GM18858 (cell line): ENCODE results near the gene ATP5F1B.

ENCODE experiments used
- ATAC-seq: cut with Tn5 transposase; IDR thresholded peaks from one replicate; pipeline ENCODE4 v1.9.1; 2021; ENCODE audit not compliant: unreplicated experiment

Gene ATP5F1B

GRCh38 chr12:56645717-56646446 lies at the start of gene ATP5F1B:
ATP5F1B (minus strand) TSS chr12:56645984; CDS start chr12:56645963, 21 bp downstream.
- ATAC-seq: peak; percentile 97

- no peak for ATAC-seq
These were observed 48.4 kb upstream of the ATP5F1B start for GRCh38 chr12:56694161-56694560.

DNA sequence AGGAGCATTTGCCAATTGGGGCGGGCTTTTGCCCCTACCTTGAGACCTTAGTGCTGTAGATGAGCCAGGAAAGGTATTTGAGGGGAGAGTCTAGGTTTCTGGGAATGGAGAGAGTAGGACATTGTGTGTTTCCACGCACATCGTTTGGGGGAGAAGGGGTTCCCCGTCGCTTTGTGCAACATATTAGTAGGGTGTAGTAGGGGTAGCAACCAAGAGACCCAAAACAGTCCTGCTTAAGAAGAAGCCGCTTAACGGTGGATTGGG lies 43.0 kb upstream of the ATP5F1B start:
- peak; percentile 3 for ATAC-seq

- ATAC-seq: peak; percentile 56
These were observed 42.5 kb upstream of the ATP5F1B start, which contains the start of gene PTGES3 for GRCh38 chr12:56688129-56688845. PTGES3 (minus strand) TSS chr12:56688284; CDS start chr12:56687999, 285 bp downstream.

- no peak for ATAC-seq
These were observed 41.7 kb upstream of the ATP5F1B start for GRCh38 chr12:56687223-56688128.

GRCh38 chr12:56684745-56685359 lies 39.1 kb upstream of the ATP5F1B start:
- ATAC-seq: no peak

- ATAC-seq: no peak
These were observed 36.5 kb upstream of the ATP5F1B start for GRCh38 chr12:56682323-56682722.

DNA sequence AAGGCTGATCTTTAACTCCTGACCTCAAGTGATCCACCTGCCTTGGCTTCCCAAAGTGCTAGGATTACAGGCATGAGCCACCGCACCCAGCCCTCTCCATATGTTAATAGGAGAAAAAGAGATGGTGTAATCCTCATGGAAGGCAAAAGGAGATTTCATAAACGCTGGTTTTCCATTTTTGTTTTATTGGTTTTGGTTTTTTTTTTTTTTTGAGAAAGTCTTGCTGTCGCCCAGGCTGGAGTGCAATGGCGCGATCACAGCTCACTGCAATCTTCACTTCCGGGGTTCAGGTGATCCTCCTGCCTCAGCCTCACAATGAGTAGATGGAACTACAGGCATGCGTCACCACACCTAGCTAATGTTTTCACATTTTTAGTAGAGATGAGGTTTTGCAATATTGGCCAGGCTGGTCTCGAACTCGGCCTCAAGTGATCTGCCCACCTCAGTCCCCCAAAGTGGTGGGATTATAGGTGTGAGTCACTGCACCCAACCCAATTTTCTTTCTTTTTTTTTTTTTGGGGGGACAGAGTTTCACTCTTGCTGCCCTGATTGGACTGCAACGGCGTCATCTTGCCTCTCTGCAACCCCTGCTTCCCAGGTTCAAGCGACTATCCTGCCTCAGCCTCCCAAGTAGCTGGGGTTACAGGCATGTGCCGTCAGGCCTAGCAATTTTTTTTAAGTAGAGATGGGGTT lies 34.2 kb upstream of the ATP5F1B start:
- no peak for ATAC-seq

- ATAC-seq: no peak
These were observed 33.1 kb upstream of the ATP5F1B start for GRCh38 chr12:56678852-56679251.

DNA sequence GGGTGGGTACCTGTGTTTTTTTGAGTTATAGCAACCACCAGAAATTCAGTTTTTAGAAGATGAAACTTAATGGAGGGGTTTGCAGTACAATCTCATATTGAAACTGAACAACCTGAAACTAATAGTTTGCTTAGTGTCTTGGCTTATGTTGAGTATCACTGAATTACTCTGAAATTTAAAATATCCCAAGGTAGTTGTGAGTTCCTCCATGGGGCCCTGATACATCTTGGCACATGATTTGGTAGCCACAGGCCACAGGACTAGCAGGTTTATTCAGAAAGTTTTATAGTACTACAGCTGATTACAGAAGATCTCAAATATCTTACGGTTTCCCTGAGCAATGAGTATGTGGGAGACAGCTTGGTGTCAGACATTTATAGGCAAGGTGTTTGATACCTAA lies 31.9 kb upstream of the ATP5F1B start:
- ATAC-seq: peak; percentile 49

GRCh38 chr12:56676851-56677580 lies 31.2 kb upstream of the ATP5F1B start:
- ATAC-seq: no peak

GRCh38 chr12:56671608-56672007 lies 25.8 kb upstream of the ATP5F1B start:
- ATAC-seq: no peak

DNA sequence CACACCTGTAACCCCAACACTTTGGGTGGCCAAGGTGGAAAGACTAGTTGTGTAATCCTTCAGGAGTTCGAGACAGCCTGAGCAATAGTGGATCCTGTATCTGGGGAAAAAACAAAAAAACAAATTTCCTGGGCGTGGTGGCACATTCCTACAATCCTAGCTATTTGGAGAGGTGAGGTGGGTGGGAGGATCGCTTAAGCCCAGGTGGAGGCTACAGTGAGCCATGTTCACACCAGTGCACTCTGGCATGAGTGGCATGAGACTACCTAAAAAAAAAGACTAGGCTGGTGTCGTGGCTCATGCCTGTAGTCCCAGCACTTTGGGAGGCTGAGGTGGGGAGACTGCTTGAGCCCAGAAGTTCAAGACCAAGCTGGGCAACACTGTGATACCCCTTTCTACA lies 25.1 kb upstream of the ATP5F1B start:
- ATAC-seq: no peak

- no peak for ATAC-seq
These were observed 22.3 kb upstream of the ATP5F1B start for GRCh38 chr12:56668197-56668457.

DNA sequence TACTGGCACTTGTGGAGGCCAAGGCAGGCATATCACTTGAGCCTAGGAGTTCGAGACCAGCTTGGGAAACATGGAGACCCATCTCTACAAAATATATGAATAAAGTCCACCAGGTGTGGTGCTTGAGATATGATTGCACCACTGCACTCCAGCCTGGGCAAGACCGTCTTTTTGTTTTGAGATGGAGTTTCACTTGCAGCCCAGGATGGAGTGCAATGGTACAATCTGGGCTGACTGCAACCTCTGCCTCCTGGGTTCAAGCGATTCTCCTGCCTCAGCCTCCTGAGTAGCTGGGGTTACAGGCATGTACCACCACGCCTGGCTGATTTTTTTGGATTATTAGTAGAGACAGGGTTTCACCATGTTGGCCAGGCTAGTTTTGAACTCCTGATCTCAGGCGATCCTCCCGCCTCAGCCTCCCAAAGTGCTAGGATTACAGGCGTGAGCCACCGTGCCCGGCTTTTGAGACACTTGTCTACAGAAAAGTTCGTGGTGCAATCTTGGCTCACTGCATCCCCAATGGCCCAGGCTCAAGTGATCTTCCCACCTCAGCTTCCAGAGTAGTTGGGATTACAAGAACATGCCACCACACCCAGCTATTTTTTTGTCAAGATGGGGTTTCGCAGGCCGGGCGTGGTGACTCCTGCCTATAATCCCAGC lies 16.3 kb upstream of the ATP5F1B start:
- no peak for ATAC-seq

GRCh38 chr12:56661560-56661959 lies 15.8 kb upstream of the ATP5F1B start:
- no peak for ATAC-seq

DNA sequence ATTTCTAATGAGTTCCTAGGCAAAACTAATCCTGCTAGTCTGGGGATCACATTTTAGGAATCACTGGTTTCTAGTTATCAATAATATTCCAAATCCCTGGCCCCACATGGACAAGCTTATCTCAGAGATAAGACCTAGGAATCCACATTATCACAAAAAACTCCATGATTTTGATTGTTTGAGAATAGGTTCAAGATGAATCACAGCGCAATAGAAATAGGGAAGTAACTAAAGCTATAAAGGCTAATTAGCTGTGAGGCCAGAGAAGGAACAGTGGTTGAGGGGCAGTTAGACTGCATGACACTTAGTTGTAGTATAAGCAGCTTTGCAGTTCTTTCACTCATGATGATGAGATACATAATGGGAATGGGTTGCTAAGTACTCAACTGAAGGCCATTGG lies 13.1 kb upstream of the ATP5F1B start:
- no peak for ATAC-seq

GRCh38 chr12:56657416-56658379 lies 11.9 kb upstream of the ATP5F1B start:
- ATAC-seq: no peak
